Measurements from ENCODE around the gene PPP1R3E. TPM values are rescaled to one million over a fixed set of nuclear protein-coding genes. Genes with fewer than 3 reads are reported as not detected.

PPP1R3E gene
- total and polyA plus RNA-seq, 2 of the 13 experiments (the other 11 are each of a cell fraction or from before 2014, with no cell fraction given) = 16.5 to 26.5 TPM

DNA sequence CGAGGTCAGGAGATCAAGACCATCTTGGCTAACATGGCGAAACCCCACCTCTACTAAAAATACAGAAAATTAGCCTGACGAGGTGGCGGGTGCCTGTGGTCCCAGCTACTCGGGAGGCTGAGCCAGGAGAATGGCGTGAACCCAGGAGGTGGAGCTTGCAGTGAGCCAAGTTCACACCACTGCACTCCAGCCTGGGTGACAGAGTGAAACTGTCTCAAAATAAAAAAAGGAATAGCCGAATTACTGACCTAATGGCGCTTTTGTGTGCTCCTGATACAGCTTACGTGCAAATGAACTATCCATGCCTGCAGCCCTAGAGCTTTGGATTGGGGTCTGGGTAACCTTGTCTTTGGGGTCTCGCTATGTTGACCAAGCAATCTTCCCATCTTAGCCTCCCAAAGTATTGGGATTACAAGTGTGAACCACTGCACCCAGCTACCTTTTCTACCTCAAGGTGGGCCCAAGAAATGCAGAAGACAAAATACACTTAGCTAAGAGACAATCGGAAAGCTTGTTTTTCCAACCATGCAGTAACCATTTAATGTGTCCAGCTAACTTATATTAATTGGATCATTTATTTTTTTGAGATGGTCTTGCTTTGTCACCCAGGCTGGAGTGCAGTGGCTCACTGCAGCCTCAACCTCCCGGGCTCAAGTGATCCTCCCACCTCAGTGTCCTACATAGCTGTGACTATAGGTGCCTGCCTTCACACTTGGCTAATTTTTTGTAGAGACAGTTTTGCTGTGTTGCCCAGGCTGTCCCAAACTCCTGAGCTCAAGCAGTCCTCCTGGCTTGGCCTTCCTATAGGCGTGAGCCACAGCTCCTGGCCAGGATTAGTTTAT, 24.1 kb upstream of the PPP1R3E start (continued):
- TF ChIP-seq ZNF296 (CRISPR knock-in tag; conservative IDR thresholded peaks at IDR 0.05) = no peak
- TF ChIP-seq MXI1 (IDR thresholded peaks at IDR 0.05; ENCODE audit: borderline replicate concordance, low read depth, low read length) = no peak
- TF ChIP-seq GMEB2 (CRISPR knock-in tag; IDR thresholded peaks at IDR 0.05; ENCODE audit: low read depth) = no peak
- TF ChIP-seq ZNF615 (CRISPR knock-in tag; IDR thresholded peaks at IDR 0.05; ENCODE audit: borderline replicate concordance) = no peak; the same call in 1 of the 2 replicates
- no peak for TF ChIP-seq ZNF235 (CRISPR knock-in tag; IDR thresholded peaks at IDR 0.05; ENCODE audit: borderline replicate concordance)
- TF ChIP-seq TRIM24 (CRISPR knock-in tag; IDR thresholded peaks at IDR 0.05) = no peak
- no peak for TF ChIP-seq PHF20 (CRISPR knock-in tag; IDR thresholded peaks at IDR 0.05)
- no peak; the same call in 1 of the 2 replicates for TF ChIP-seq DR1 (CRISPR knock-in tag; IDR thresholded peaks at IDR 0.05)
- no peak for TF ChIP-seq MYC (CRISPR knock-in tag; IDR thresholded peaks at IDR 0.05; ENCODE audit: borderline replicate concordance)
- no peak for TF ChIP-seq REL (CRISPR knock-in tag; conservative IDR thresholded peaks at IDR 0.05)
- TF ChIP-seq, protein P1, sequence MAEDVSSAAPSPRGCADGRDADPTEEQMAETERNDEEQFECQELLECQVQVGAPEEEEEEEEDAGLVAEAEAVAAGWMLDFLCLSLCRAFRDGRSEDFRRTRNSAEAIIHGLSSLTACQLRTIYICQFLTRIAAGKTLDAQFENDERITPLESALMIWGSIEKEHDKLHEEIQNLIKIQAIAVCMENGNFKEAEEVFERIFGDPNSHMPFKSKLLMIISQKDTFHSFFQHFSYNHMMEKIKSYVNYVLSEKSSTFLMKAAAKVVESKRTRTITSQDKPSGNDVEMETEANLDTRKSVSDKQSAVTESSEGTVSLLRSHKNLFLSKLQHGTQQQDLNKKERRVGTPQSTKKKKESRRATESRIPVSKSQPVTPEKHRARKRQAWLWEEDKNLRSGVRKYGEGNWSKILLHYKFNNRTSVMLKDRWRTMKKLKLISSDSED (CRISPR knock-in tag; IDR thresholded peaks at IDR 0.05) = no peak
- no peak for TF ChIP-seq FOXC1 (CRISPR knock-in tag; IDR thresholded peaks at IDR 0.05; ENCODE audit: borderline replicate concordance)
- TF ChIP-seq ZNF503 (CRISPR knock-in tag; IDR thresholded peaks at IDR 0.05) = no peak
- no peak for TF ChIP-seq MEIS2 (CRISPR knock-in tag; IDR thresholded peaks at IDR 0.05)
- no peak for TF ChIP-seq MATR3 (CRISPR knock-in tag; IDR thresholded peaks at IDR 0.05)
- TF ChIP-seq ZNF33B (CRISPR knock-in tag; IDR thresholded peaks at IDR 0.05) = no peak
- TF ChIP-seq LRRFIP1 (CRISPR knock-in tag; conservative IDR thresholded peaks at IDR 0.05) = no peak
- TF ChIP-seq, protein P2, sequence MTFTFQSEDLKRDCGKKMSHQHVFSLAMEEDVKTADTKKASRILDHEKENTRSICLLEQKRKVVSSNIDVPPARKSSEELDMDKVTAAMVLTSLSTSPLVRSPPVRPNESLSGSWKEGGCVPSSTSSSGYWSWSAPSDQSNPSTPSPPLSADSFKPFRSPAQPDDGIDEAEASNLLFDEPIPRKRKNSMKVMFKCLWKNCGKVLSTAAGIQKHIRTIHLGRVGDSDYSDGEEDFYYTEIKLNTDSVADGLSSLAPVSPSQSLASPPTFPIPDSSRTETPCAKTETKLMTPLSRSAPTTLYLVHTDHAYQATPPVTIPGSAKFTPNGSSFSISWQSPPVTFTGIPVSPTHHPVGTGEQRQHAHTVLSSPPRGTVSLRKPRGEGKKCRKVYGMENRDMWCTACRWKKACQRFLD (CRISPR knock-in tag; IDR thresholded peaks at IDR 0.05; ENCODE audit: borderline replicate concordance) = no peak; the same call in 1 of the 2 replicates
- TF ChIP-seq FOXP1 (IDR thresholded peaks at IDR 0.05) = no peak
- no peak for TF ChIP-seq FOXP1 (CRISPR knock-in tag; IDR thresholded peaks at IDR 0.05)
- no peak for TF ChIP-seq MTA1 (CRISPR knock-in tag; IDR thresholded peaks at IDR 0.05; ENCODE audit: borderline replicate concordance)
- 0 out of 2 replicates have a peak, but pooled peaks have one; percentile 29 for TF ChIP-seq ZNF782 (CRISPR knock-in tag; IDR thresholded peaks at IDR 0.05; ENCODE audit: borderline replicate concordance)
